GM13976 (cell line): Measurements from ENCODE around the gene REELD1.

ENCODE experiments used
- DNase-seq: peaks from one replicate; pipeline ENCODE4 v3.0.0; 2012; ENCODE audit warnings: low spot score
- in situ Hi-C: fragments of 300-500 bp; cut with MboI; formaldehyde crosslinking; loops from one replicate; pipeline ENCODE4 v1.12.0; 2022; ENCODE audit warnings: low sequenced_read_pairs, mixed read lengths, inconsistent platforms; ENCODE audit not compliant: unreplicated experiment
- TF ChIP-seq, protein P1 (sequence below): IDR thresholded peaks from 2 replicates; pipeline ENCODE4 v1.5.1; 2012; ENCODE audit warnings: borderline replicate concordance, mild to moderate bottlenecking; ENCODE audit not compliant: insufficient read depth; ENCODE audit errors: extremely low read depth, missing control alignments, control extremely low read depth

Gene REELD1

DNA sequence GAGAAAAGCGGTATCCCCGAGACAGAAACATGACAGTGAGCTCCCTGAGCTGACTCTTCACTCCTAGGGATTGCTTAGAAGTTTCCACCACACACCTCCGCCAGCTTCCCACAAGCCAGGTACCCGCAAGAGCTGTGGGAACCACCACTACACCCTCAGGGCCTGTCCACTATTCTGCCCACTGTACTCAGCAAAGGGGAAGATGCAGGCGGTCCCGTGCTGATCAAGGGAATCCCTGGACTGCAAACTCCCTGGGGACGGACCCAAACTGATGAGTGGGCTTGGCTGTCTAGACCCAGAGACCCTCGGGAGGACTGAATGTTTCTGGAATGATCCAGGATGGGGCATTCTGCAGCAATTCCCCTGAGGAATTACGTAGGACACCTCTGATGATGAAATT, 30.2 kb downstream of the REELD1 start:
- TF ChIP-seq, protein P1, sequence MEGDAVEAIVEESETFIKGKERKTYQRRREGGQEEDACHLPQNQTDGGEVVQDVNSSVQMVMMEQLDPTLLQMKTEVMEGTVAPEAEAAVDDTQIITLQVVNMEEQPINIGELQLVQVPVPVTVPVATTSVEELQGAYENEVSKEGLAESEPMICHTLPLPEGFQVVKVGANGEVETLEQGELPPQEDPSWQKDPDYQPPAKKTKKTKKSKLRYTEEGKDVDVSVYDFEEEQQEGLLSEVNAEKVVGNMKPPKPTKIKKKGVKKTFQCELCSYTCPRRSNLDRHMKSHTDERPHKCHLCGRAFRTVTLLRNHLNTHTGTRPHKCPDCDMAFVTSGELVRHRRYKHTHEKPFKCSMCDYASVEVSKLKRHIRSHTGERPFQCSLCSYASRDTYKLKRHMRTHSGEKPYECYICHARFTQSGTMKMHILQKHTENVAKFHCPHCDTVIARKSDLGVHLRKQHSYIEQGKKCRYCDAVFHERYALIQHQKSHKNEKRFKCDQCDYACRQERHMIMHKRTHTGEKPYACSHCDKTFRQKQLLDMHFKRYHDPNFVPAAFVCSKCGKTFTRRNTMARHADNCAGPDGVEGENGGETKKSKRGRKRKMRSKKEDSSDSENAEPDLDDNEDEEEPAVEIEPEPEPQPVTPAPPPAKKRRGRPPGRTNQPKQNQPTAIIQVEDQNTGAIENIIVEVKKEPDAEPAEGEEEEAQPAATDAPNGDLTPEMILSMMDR = no peak
- no peak for DNase-seq
- in situ Hi-C loops = no loop called here

DNA sequence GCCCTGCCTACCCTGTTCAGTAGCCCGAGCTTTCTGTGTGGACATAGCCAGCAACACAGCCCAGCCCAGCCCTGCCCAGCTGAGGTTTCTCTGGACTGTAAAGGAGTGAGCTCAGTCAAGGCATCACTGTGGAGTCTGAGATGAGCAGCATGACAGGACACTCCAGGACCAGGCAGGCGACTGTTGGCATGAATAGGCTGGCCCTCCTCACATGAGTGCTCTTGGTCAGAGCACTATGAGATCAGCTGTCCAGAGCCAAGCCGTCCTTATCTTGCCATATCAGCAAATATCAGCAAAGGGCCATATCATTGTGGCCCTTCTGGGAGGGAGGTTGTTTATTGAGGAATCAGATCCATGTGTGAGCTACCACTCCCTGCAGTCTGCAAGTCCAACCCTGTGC, 30.9 kb downstream of the REELD1 start:
- DNase-seq = no peak
- TF ChIP-seq, protein P1 = no peak
- in situ Hi-C loops = no loop called here

DNA sequence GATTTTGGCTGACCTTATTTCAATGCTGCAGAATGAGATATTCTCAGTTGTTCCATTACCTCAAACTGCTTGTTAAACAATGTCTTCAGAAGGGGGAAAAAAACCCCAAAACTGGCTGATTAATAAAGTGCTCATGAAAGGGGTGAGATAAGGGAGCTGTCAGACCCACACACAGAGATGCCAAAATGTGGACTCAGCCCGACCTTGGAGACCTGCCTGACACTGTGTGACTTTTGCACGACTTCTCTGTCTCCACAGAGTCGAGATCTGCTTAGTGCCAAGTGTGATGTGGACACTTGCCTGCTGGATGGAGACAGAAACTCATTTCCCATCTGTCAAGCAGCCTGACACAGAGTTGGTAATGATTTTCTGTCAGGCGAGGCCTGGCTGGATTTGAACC, 31.5 kb downstream of the REELD1 start:
- in situ Hi-C loops = no loop called here
- TF ChIP-seq, protein P1 = no peak
- DNase-seq = no peak

DNA sequence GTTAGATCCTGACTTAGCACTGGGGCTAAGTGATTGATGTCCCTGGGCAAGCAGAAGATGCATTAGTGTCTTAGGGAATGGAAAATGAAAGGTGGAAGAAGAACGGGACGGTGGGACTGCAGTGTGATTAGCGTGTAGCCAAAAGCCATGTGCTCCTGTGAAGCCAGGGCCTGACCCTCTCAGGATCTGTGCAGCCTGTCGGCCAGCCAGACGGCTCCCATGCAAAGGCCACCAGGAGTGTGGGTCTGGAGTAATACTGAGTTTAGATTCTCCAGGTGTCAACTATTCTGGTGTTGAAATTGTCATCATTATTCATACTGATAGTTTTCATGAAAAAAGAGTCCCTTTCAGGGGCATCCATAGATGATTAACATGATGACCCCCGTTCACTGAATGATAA, 32.0 kb downstream of the REELD1 start:
- DNase-seq = no peak
- TF ChIP-seq, protein P1 = no peak
- in situ Hi-C loops = no loop called here

DNA sequence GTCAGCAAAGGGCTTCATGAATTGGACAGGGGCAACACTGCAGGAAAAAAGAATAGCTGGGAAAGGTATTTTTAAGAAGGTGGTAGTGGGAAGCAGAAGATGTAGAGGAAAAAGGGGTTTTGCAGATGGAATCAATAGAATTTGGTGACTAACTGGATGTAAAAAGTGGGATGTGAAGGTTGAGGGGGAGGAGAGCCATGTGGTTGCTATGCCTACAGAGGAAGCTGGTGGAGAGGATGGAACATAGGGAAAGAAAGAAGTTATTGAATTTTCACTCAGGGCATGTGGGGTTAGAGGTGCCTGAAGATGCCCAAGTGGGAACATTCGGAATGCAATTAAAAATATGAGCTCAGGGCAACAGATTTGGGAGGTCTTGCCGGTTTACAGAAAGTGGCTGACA, 33.0 kb downstream of the REELD1 start:
- DNase-seq = no peak
- TF ChIP-seq, protein P1 = no peak
- in situ Hi-C loops = no loop called here

DNA sequence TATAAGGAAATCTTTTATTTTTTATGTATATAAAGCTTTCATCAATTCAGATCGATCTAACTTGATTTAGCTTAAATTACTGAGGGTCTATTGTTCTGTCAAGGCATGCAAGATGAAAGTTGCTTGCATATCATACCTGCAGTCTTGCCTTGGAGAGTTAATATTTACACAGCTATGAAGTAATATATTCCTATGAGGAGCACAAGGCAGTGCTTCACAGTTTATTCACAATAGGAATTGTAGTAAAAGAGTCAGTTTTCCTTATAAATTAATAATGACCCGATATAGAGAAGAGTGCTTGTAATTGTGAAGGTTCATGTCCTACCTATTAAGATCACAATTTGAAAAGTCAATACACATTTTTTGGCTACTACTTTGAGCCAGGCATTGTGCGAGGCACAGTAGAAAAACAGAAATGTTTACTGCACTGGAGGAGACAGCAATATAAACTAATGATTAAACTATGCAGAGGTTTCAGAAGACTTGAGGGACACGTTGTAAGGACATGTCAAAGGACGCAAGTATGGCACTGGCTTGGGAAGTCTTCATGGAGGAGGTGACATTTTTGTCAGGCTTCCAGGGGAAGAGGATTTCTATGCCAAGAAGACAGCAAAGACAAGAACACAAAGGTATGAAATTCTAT, 38.8 kb downstream of the REELD1 start:
- DNase-seq = no peak
- TF ChIP-seq, protein P1 = no peak
- in situ Hi-C loops = no loop called here
